Globus pallidus (tissue), 1 donor: ENCODE measurements around the gene VTI1A.

ENCODE experiments used
- DNase-seq: peaks from one replicate; pipeline ENCODE4 v3.0.0-alpha.2; 2015; ENCODE audit warnings: low spot score

VTI1A gene

DNA sequence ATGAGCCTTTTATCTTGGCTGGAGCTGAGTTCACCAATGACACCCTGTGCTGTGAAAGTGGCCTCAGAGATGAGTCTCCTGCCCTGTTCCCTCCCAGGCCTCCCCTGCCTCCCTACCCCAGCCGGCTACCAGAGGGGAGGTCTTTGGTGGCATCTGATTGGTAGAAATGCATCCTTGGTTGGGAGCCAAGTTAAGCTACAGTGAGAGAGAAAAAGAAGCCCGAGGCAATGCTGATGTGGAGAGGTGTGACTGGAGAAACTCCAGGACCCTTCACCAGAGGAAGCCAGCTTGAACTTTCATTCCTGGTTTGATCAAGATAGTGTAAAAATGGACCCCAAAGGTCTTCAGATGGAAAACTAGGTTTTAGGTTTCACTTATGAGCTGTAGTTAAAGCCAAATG is 311.9 kb downstream of the VTI1A start:
- no peak for DNase-seq

DNA sequence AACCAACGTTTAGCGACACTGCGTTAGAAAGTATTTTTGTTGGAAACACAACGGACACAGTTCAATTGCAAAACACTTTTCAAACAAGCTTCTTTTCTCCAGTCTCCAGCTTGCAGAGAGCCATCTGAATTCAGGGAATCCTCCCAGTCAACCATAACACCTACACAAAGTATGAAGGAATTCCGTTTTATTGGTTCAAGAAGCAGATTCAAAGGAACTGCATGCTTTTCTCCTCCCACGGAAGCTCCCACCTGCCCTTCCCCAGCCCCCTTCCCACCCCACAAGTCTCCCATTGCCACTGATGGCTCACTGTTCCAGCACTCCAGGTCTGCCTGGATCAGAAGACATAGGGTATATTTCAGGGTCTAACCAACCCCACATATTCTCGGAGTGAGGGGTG is 312.5 kb downstream of the VTI1A start:
- DNase-seq: no peak

DNA sequence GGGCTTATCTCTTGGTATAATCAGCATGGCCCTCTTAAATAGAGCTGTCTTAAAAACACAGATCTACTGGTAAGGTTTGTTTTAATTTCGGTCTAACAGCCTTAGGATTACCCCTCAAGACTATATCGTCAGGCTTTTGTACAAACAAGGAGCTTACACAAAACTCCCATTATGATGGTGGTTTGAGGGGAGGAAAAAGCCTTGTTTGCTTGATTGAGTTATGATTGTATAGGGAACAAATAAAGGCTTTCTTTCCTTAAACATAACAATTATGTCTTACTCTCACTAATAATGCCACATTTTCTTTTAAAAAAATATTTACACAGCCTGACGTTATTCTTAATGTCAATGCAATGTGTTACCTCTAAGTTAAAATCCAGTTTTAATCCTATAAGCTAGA is 314.2 kb downstream of the VTI1A start:
- DNase-seq: no peak

DNA sequence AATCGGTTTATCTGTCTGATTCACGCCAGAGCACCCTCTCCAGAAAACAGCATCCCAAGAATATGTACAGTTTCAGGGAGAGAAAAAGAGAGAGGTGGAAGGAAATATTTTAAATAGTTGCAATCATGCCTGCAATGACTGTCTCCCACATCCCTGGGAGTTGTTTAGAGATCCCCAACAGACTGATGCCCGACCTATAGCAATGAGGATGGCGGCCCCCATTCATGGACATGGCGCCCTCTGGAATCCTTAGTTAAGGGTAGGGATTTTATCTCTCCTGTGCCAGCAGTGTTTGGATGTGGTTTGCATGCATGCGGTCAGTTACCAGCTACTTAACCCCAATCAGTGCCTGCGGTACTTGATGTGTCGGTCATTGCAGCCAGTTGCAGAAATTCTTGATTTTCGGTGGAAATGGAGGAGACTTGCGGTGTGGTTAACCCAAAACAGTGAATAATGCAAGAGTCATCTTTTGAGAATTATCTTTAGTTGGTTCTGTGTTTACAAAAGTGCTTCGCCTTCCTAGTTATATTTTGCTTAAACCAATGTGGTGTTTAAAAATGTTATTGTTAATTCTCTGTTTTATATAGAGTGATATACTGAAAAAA is 317.0 kb downstream of the VTI1A start:
- DNase-seq: no peak

DNA sequence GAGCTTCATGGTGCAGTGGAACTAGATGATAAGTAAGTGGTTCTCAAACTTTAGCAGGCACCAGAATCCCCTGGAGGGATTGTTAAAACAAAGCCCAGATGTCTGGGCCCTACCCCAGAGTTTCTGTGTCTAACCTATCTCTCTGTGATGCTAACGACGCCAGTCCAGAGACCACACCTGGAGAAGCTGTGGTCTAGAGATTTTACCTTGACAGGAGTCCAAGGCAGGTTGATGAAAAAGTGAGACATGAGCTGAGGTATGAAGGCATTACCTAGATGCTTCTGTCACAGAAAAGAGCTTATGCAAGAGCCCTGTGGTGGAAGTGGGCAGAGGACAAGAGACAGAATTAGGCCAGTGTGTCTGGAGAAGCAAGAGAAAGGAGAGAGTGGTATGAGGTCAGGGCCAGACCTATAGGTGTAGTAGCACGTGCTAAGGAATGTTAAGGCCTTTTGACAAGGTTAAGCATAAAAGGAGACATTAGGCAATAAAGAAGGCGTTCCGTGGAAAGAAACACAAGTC is 318.8 kb downstream of the VTI1A start:
- DNase-seq: no peak

DNA sequence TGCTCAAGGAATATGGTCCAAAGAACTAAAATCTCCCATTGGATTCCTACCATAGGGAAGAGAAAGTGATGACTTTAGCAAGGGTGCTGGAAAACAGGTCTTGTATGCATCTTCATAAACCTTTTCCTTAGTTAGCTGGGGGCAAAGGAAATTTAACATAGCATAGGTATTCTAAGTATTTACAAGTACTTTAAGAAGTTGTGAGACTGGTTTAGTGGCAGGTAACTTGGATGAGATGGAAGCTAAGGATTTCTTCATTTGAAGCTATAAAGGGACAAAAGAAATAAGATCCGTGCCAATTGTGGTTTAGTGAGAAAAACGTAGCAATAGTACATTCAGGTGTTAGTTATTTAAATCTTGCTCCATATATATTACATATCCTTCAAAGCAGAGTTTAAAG is 319.6 kb downstream of the VTI1A start:
- no peak for DNase-seq

DNA sequence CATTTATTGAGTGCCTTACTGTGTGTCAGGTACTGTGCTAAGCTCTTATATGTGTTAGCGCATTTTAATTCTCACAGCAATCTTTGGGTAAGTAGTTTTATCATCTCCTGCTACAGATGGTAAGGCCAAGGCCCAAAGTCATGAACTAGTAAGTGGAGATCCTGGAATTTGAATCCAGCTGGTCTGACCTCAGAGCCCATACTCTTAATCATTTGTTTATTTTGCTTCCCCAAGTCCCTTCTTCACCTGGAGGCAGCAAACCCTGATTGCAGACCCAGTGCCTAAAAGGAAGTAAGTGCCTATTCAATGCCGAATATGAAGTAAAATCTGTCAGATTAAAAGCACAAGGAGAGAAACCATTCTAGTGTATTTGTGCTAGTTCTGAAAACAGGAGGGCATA is 320.1 kb downstream of the VTI1A start:
- DNase-seq: no peak

DNA sequence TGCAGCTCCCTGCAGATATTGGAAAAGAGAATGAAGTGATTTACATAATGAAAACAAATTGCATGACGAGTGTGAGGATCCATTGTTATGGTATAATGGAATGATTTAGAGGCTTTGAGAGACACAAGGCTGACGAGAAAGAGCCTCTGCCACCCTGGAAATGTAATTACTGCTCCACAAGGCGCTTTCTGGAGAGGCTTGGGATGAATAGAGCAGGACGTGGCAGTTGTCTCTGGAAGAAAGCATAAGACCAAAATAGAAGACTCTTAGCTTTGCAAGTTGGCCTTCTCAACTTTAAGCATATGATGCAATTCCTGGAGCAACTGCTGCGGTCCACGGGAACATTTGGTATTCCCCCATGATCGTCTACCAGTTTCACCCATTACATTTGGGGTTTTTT is 321.1 kb downstream of the VTI1A start:
- peak; percentile 45 for DNase-seq

DNA sequence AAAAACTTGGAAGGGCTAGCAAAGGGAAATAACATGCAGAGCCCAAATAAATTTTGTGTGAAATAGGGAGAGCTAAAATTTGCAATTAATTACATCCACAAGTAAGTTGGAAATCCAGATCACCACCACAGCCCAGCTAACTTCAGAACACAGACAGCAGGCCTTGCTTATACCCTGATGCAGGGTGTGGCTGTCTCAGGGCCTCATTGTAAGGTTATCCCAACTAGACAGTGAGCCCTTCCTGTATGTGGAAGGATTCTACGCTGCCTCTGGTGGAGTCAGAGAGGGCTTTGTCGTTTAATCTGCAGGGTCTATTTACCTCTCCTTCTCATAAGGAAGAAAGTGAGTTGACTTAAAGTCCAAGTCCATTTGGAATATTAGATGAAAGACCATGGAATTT is 322.1 kb downstream of the VTI1A start:
- no peak for DNase-seq

DNA sequence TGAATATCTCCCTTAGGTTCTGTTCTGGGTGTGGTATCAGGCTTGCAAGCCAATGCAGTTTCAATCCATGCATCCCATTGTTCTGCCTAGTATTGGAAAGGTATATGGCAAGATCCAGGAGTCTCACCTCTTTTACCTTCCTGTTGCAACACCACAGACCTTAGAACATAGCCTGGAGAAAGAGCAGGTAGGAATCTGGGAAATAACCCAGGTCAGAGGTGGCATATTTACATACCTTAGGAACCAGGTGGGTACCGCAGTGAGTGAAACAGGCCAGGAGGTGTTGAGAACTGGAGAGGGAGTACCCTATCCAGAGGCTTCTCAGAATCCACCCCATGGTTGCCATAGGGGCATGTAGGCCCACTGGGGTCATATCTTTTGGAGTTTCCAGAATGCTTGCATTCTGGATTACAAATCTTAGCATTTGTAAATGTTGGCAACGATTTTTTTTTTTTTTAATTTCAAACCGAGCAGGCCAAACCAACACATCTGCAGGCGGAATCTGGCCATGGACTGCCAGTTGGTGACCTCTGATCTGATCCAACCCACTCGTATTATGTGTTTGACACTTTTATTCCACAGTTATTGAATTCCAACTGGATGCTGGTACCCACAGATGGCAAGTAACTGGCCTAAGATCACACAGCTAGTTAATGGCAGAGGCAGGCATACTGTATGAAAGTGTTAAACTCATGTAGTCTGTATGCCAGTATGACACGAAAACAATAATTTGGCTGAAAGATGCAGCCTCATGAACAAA is 322.8 kb downstream of the VTI1A start:
- no peak for DNase-seq

DNA sequence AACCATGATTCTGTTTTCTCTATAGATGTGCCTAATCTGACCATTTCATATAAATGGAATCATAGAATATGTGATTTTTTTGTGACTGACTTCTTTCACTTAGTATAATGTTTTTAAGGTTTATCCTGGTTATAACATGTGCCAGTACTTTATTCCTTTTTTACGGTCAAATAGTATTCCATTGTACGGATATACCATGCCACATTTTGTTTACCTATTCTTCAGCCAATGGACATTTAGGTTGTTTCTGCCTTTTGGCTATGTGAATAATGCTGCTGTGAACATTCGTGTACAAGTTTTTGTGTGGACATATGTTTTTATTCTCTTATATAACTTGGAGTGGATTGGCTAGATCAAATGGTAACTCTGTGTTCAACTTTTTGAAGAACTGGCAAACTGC is 324.7 kb downstream of the VTI1A start:
- no peak for DNase-seq

DNA sequence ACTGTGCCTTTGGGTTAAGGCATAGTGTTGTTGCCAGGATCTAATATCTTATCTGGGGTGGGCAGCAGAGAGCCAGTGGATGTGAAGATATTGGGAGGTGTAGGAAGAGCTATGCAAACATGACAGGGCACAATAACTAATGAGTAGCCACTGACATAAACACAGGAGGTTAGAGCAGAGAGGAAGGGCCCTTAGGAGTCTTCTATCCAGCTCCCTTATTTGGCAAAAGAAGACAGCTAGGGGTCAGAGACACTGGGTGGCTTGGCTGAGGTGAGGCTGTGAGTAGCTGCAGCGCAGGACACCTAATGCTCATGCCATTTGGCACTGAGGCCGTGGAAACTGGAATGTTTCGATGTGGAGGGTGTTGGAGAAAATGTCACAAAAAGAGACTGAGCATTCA is 326.8 kb downstream of the VTI1A start:
- DNase-seq: no peak

DNA sequence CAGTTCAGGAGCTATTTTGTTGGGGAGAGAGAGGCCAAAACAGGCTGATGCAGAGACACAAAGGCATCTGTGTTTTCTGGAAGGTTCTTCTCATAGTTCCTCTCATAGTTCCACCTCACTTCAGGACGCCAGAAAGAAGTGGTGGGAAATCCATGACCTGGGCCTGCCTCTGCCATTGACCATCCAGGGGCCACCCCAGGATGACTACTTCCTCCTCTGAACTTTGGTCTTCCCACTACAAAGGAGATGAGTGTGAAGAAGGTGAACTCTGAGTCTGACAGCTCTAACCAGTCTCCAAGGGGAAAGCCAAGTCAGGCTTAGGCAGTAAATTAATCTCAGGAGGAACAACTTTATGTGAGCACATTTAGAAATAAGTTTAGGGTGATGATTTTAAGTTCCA is 327.2 kb downstream of the VTI1A start:
- no peak for DNase-seq

DNA sequence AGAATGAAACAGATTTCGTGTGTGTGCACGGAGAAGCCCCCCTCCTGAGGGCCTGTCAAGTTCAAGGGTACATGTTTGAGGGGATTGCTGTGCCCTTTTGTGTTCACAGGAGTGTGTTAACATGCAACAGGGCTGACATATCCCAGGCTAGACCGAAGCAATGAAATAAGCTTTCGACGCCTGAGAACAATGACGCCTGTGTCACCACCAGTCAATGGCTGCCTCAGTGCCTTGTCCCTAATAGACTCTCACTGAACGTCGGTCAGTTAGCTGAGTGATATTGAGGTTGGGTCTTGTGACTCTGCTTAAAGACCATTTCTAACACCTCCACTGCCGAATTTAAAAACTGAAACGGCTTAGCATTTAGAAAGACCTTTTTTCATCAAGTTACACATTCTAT is 327.8 kb downstream of the VTI1A start:
- DNase-seq: peak; percentile 58

DNA sequence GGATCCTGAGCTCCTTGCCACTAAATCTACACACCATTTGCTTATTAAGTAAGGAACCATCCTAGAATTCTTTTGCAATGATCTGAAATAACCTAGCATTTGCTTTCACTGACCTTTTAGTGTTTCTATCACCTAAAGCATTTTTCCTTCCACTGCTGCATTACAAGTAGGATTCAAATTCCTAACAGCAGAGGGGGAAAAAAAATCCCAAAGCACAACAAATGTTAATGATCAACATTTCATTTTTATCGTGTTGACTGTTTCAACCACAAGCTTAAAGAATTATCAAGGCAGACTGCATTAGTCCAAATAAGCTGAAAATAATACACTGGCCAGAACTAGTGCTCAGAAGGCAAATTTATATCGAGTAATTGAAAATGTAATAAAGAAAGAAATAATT is 328.4 kb downstream of the VTI1A start:
- no peak for DNase-seq

DNA sequence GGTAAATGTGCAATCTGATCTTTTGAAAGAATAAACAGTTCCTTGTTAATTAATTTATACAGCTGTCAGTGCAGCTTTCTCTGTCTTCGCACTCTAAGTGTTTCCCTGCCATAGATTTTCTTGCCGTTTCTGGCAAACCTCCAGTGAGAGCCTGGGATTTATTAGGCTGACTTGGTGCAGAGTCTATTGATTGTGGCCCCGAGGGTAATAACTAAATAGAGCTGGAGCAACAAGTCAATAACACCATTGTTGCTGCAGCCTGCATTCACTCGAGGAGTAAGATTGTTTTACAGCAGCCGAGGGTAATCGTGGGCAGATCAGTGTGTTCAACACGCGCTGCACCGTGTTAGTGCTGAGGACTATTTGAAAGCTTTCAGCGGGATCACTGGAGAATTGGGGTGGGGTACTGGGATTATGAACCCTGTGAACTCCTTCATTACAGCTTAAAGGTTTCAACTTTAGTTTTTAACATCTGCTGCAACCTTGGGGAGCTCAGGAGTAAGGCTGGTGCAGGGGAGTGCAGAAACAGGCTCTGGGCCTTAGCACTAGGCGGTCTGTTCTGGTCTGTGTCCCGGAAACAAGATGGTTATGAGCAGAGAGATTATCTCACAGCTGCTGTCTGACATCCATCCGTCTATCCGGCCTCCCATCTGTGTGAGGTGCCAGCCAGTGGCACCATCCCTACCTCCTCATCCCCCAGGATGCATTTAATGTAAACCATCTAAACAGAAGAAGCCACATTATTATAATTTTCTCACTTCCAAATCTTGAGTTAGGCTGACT is 329.1 kb downstream of the VTI1A start:
- DNase-seq: no peak

DNA sequence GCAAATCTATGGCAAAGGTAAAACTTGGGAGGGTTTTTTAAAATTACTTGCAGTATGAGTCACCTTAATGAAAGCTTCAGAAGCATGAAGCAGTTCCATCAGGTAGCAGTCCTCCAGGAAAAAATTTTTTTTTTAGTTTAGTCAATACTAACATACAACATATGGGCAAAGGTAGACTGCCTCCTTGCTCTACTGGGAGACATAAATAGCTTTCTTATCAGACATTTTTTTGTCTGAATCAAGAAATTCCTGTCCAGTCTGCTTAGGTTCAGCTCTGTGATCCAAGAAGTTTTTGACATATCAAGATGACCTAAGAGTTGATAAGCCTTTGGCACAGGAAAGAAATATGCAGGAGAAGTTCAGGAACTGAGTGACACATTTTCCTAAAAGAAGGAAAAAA is 331.6 kb downstream of the VTI1A start:
- DNase-seq: no peak

DNA sequence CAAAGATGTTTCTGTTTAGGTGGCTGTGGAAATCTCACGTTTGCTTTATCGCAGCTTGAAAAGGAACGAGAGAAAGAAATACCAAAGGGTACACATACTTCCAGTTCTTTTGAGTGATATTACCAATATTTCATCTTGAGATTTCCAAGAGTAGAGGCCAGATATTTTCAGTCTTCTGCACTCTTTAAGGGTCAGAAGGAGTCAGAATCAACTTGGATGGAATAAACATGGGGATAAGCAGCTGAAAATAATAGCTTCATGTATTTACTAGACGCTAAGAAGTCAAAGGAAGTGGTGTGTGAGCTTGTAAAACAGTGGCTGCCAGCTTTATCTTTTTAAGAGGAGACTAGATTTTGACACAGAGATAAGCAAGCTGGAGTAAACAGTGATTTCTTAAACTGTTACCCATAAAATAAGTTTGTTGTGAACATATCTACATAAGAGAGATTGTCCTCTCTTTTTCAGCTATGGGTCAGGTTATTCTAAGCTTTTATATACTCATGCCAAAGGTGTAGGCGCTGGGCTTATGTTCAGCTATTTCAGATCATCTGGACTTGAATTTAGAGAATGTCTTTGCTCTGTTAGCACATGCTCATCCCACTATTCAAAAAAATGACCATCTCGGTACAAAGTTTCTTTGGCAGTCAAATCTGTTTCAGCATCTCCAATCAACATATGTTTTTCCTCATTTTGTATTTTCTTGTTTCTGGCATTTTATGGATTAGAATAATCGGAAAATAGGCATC is 332.2 kb downstream of the VTI1A start:
- no peak for DNase-seq

DNA sequence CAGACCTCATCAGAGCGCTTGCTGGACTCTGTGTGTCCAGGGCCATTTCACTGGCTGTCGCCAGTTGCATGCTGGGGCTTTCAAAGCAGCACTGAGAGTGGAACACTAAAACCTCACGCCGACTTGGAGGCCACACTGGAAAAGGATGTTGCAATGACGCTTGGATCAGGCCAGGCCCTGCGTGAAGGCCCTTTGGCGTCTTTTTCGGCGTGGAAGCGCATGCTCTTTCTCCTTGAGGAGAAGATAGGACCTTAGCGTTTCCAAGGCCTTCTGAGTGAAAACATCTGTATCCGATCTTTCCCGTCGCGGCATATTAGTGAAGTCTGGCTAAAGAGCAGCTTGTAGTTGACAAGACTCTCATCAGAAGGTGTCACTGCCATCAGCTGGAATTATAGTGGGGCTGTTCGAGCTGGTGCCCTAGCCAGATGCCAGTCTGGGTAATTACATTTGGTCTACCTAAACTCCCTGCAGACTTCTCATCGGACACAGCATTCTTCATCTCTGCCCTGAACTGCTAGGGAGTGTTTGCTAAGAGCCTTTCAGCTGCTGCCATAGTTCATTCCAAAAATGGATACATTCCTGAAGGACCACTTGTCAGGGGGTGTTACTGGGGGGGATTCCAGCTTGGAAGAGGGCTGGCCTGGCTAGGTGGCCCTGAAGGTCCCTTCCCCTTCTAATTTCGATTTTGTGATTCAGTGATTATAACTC is 335.3 kb downstream of the VTI1A start:
- DNase-seq: no peak

DNA sequence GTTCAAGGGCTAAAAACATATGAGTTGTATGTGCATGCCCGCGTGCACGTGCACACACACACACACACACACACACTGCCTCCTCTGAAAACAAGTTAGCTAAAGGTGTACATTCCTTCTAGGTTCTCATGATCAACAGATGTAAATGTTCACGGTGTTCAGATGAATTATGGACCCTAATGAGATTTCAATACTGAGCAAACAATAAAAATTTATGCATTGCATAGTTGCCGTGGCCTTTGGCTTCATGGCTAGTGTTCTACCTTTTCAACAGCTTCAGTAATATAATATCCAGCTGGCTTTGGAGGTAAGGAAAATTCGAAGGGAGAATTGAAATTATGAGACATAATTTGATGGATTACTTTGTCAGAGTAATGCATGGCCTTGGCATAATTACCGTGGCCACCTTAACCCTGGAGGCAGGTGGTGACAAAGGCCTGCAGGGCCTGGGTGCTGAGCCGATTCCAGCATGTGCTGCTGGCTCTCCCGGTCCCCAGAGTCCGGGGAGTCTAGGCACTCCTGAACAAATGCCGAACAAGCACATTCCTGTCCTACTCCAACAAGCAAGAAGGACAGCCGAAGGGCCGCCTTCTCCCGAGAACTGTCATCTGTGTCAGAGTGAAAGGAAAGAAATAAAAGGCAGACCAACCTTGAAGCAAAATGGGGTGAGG is 336.5 kb downstream of the VTI1A start:
- DNase-seq: no peak

DNA sequence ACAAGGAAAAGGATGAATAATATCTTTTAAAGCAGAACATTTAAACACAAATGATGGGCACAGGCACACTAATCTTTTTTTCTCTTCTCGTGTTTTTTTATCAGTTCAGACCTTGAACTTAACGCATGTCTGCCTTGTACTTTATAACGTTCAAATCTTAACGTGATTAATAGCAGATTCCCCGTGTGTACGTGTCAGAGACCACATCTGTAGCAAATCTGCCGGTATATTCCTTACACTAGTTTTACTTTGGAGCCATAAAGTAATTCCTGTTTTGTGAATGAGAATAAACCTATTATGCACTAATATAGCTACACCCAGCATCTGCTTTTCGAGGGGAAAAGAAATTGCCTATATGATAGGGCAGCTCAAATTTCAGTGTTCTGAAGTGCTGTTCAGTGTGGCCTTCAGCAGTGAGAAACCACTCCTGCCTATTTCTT is 337.0 kb downstream of the VTI1A start:
- DNase-seq: no peak
